Thyroid gland (tissue), 4 donors: ENCODE measurements around the gene TMEM184C. TPM values are rescaled to one million over a fixed set of nuclear protein-coding genes. Genes with fewer than 3 reads are reported as not detected.

Experiments used
- DNase-seq, 2 donors: peaks; one replicate each; pipeline ENCODE4 v3.0.0-alpha.2; 2019
- H3K27ac ChIP-seq, 3 donors: fragments of 200-600 bp; sonication (generic); 1 replicate in 2 of 3; 2 replicates in 1 of 3; pipeline ENCODE4 v1.5.1; 2016 to 2019; ENCODE audit warnings: mild to moderate bottlenecking in 1 of 3, moderate library complexity in 1 of 3
- H3K27me3 ChIP-seq: fragments of 200-600 bp; sonication (generic); one replicate; pipeline ENCODE4 v1.5.1; 2019
- H3K36me3 ChIP-seq, 2 donors: fragments of 200-600 bp; sonication (generic); one replicate each; pipeline ENCODE4 v1.5.1; 2016 to 2019
- H3K4me1 ChIP-seq, 2 donors: fragments of 200-600 bp; sonication (generic); one replicate each; pipeline ENCODE4 v1.5.1; 2017 to 2019
- H3K4me3 ChIP-seq, 3 donors: fragments of 200-600 bp; sonication (generic); replicated peaks in 1 of 3; 1 replicate in 2 of 3; 2 replicates in 1 of 3; pipeline ENCODE4 v1.5.1; 2016; ENCODE audit warnings: mild to moderate bottlenecking in 1 of 3
- H3K9me3 ChIP-seq: fragments of 200-600 bp; sonication (generic); one replicate; pipeline ENCODE4 v1.5.1; 2017
- POLR2A ChIP-seq, 2 donors: fragments of 450-650 bp; IDR thresholded peaks; one replicate each; pipeline ENCODE4 v1.6.1; 2017; ENCODE audit warnings: antibody characterized with exemption in 2 of 2, mild to moderate bottlenecking in 2 of 2, moderate library complexity in 1 of 2
- WGBS, 2 donors: methylation state at CpG; one replicate each; pipeline ENCODE4 v1.1.5; 2017; 5-methylcytosine and 5-hydroxymethylcytosine counted together
- intact Hi-C: fragments of 100-400 bp; cut with DNase I; formaldehyde crosslinking; loops from one replicate; pipeline ENCODE4 v1.15.1; 2023
- total RNA-seq, 4 donors: library from RNA; depleted of rRNA; stranded (reverse); fragments of >200 nt; gene quantifications; one replicate each; pipeline ENCODE4 v1.2.3, GENCODE V29; 2016
- TF ChIP-seq, protein P1 (sequence below), 6 experiments: fragments of 200-600 bp in 3 of 6; fragments of 450-650 bp in 3 of 6; sonication (generic) in 3 of 6; IDR thresholded peaks; one replicate each; pipeline ENCODE4 v1.5.1; 2016 to 2019; ENCODE audit warnings: antibody characterized with exemption in 6 of 6, mild to moderate bottlenecking in 2 of 6, inconsistent platforms in 1 of 6, moderate library complexity in 1 of 6

Gene TMEM184C
- total RNA-seq, 4 donors from 2014 or later, result 69.6 to 98.5 (median 82.5) TPM

DNA sequence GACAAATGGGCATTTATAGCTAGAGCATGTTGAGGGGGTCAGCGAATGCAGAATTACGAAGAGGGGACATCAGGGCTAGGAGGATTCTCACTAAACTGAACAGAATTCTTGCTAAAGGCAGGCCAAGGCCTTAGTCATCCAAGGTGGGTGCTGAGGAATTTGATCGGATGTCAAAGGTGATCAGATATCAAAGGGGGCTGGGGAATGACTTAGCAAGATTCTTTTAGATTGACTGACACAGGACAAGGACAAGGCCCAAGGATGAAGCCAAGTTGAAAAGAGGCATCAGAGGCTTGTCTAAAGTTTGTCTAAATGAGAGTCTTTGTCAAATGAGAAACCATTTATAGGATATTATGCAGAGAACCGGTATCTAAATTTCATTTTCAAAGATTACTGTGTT, 9.7 kb downstream of the TMEM184C start:
- intact Hi-C loops, result no loop called here
- Histone ChIP-seq H3K36me3 (peaks cover 19 to 20% of the 10 kb centered on the region in 2 donors), H3K9me3 (no peaks in the 10 kb centered on the region), H3K4me1 (peaks cover 13 to 18% of the 10 kb centered on the region in 2 donors), H3K4me3 (no peak overlapping the region), H3K27me3 (no peaks in the 10 kb centered on the region), H3K27ac (no peak overlapping the region)
- WGBS, 2 donors, result 96 to 97% methylated on average over 4 of the region's 4 CpGs
- TF ChIP-seq POLR2A (IDR thresholded peaks at IDR 0.05), result no peak
- TF ChIP-seq, protein P1, sequence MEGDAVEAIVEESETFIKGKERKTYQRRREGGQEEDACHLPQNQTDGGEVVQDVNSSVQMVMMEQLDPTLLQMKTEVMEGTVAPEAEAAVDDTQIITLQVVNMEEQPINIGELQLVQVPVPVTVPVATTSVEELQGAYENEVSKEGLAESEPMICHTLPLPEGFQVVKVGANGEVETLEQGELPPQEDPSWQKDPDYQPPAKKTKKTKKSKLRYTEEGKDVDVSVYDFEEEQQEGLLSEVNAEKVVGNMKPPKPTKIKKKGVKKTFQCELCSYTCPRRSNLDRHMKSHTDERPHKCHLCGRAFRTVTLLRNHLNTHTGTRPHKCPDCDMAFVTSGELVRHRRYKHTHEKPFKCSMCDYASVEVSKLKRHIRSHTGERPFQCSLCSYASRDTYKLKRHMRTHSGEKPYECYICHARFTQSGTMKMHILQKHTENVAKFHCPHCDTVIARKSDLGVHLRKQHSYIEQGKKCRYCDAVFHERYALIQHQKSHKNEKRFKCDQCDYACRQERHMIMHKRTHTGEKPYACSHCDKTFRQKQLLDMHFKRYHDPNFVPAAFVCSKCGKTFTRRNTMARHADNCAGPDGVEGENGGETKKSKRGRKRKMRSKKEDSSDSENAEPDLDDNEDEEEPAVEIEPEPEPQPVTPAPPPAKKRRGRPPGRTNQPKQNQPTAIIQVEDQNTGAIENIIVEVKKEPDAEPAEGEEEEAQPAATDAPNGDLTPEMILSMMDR (IDR thresholded peaks at IDR 0.05), result no peak
- no peak for DNase-seq

DNA sequence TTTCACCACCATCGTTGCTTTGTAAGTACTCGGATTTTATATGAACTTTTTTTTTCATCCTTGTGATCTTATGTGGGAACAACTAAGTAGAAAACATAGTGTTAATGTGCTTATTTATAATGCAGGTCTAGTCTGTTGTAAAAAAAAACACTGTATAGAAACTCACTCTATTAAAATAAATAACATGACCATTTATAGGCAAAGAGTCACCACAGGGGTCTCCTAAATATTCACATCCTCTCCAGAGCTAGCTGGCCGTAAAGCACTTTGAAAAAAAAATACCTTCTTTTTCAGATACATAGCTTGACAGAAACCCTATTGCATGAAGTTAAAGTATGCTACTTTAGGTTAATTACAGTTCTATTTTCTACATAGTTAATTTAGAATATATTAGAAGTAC, 11.2 kb downstream of the TMEM184C start:
- 77 to 78% methylated on average over 3 of the region's 3 CpGs for WGBS, 2 donors
- Histone ChIP-seq H3K27ac (no peak overlapping the region), H3K27me3 (no peaks in the 10 kb centered on the region), H3K4me3 (no peak overlapping the region), H3K36me3 (peaks cover 19 to 20% of the 10 kb centered on the region in 2 donors), H3K9me3 (no peaks in the 10 kb centered on the region), H3K4me1 (peaks cover 18 to 19% of the 10 kb centered on the region in 2 donors)
- no peak for TF ChIP-seq POLR2A (IDR thresholded peaks at IDR 0.05)
- TF ChIP-seq, protein P1 (IDR thresholded peaks at IDR 0.05), result no peak
- intact Hi-C loops, result no loop called here
- no peak for DNase-seq

DNA sequence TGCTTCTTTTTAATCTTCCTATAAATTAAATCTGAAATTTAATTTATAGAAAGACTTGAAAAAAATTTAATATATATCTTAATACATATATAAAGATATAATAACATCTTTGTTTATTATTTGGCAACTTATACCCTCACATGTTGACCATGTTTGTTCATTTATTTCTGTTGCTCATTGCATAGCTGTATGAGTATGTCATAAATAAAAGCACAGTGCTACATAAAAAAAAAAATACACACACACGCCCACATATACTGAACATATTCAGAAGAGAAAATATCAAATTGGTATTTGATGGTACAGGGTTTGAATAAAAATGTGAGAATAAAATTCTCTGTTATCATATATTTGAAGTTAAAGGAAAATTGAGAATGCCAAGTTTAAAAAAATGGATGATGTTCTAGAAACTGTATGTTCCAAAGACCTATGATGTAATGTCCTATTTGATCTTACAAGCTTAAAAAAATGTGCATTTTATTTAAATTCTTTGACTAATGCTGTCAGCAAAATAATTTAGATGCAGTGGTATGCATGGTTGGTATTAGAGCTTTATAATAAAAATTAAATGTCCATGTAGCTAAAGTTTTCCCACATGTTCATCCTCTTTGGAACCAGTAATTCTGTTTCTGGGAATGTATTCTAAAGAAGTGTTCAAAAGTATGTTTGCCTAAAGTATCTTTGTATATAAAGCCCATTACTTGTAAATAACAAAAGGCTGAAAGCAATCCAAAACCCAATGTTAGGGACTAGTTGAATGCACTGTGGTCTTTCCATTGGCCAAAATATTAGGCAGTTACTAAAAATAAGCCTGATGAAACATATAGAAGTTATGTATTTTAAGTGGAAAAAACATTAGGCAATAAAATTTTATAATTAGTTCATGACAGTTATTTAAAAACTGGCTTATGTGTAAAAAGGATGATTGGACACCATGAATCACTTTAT, 12.9 kb downstream of the TMEM184C start:
- TF ChIP-seq POLR2A (IDR thresholded peaks at IDR 0.05), result no peak
- TF ChIP-seq, protein P1 (IDR thresholded peaks at IDR 0.05), result no peak
- H3K4me1 ChIP-seq, result peaks cover 13 to 23% of the 10 kb centered on the region in 2 donors
- H3K36me3 ChIP-seq, result peaks cover 19 to 26% of the 10 kb centered on the region in 2 donors
- H3K4me3 ChIP-seq, result no peak overlapping the region
- no peak for DNase-seq
- intact Hi-C loops, result no loop called here
- 92 to 95% methylated on average over 1 of the region's 1 CpG for WGBS, 2 donors
- peak overlapping the region; percentile 8 to 66 (median 30) for H3K27ac ChIP-seq
- no peaks in the 10 kb centered on the region for H3K9me3 ChIP-seq
- no peaks in the 10 kb centered on the region for H3K27me3 ChIP-seq

DNA sequence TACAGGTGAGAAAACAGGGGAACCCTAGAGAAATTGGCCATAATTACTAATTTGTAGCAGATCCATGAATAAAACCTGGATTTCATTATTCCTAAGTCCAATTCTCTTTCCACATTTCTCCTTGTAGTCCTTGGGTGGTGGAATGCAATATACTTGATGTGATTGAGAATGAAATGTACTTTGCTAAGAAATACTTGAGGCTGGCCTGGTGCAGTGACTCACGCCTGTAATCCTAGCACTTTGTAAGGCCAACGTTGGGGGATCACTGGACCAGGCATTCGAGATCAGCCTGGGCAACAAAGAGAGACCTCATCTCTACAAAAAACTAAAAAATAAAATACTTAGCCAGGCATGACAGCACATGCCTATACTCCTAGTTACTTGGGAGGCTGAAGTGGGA, 15.9 kb downstream of the TMEM184C start:
- peaks cover 13 to 23% of the 10 kb centered on the region in 2 donors for H3K4me1 ChIP-seq
- intact Hi-C loops, result no loop called here
- peaks cover 21 to 25% of the 10 kb centered on the region in 2 donors for H3K36me3 ChIP-seq
- WGBS, 2 donors, result 46 to 62% methylated on average over 3 of the region's 3 CpGs
- peak; percentile 68 to 74 for DNase-seq
- no peak overlapping the region for H3K4me3 ChIP-seq
- no peaks in the 10 kb centered on the region for H3K9me3 ChIP-seq
- TF ChIP-seq, protein P1 (IDR thresholded peaks at IDR 0.05), result no peak
- no peak for TF ChIP-seq POLR2A (IDR thresholded peaks at IDR 0.05)
- no peaks in the 10 kb centered on the region for H3K27me3 ChIP-seq
- peak overlapping the region; percentile 66 to 73 (median 68) for H3K27ac ChIP-seq

DNA sequence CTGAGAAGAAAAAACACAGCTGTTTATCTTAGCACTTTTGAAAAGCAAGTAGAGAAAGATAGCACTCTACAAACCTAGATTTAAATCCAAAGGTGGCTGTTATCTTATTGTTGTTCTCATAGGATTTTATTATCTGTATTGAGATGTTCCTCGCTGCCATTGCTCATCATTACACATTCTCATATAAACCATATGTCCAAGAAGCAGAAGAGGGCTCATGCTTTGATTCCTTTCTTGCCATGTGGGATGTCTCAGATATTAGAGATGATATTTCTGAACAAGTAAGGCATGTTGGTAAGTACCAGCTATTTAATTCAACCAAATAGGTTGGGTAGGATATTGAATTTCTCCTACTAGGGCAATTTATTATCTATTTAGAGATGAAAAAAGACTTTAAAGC, 16.4 kb downstream of the TMEM184C start:
- Histone ChIP-seq H3K27me3 (no peaks in the 10 kb centered on the region), H3K36me3 (peaks cover 21 to 25% of the 10 kb centered on the region in 2 donors), H3K4me3 (no peak overlapping the region), H3K4me1 (peaks cover 13 to 23% of the 10 kb centered on the region in 2 donors), H3K27ac (peak overlapping the region; percentile 66 to 73 (median 68)), H3K9me3 (no peaks in the 10 kb centered on the region)
- intact Hi-C loops, result no loop called here
- DNase-seq, result no peak
- WGBS, 2 donors, result 94 to 100% methylated on average over 1 of the region's 1 CpG
- TF ChIP-seq, protein P1 (IDR thresholded peaks at IDR 0.05), result no peak
- TF ChIP-seq POLR2A (IDR thresholded peaks at IDR 0.05), result no peak
